GM18873 (cell line): ENCODE measurements around the gene NISCH.
"Not testable (repeated sequence)": the region's sequence is repeated elsewhere in the genome, so short reads cannot be mapped to it uniquely, and the experiment has no call there.

Source experiments
- ATAC-seq: cut with Tn5 transposase; IDR thresholded peaks from one replicate; pipeline ENCODE4 v1.9.1; 2021; ENCODE audit warnings: mild to moderate bottlenecking, moderate library complexity, moderate number of reproducible peaks; ENCODE audit not compliant: unreplicated experiment, low FRiP score

Gene NISCH

DNA sequence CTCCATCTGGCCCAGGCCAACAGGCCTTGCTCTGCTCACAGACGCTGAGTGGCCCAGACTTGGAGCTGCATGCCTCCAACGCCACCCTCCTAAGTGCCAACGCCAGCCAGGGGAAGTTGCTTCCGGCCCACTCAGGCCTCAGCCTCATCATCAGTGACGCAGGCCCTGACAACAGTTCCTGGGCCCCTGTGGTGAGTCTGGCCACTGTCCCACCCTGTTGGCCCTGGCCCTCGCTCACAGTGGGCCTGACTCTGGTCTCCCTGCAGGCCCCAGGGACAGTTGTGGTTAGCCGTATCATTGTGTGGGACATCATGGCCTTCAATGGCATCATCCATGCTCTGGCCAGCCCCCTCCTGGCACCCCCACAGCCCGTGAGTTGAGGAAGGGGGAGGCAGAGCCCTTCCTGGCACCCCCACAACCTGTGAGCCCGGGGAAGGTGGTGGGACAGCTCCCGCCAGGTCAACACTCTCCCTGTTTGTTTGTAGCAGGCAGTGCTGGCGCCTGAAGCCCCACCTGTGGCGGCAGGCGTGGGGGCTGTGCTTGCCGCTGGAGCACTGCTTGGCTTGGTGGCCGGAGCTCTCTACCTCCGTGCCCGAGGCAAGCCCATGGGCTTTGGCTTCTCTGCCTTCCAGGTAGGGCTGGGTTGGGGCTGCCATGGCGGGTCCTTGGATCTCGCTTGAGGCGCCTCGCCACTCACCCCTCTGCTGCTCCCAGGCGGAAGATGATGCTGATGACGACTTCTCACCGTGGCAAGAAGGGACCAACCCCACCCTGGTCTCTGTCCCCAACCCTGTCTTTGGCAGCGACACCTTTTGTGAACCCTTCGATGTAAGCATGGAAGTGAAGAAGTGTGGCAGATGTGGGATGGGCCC is 68.2 kb downstream of the NISCH start:
- no peak for ATAC-seq

DNA sequence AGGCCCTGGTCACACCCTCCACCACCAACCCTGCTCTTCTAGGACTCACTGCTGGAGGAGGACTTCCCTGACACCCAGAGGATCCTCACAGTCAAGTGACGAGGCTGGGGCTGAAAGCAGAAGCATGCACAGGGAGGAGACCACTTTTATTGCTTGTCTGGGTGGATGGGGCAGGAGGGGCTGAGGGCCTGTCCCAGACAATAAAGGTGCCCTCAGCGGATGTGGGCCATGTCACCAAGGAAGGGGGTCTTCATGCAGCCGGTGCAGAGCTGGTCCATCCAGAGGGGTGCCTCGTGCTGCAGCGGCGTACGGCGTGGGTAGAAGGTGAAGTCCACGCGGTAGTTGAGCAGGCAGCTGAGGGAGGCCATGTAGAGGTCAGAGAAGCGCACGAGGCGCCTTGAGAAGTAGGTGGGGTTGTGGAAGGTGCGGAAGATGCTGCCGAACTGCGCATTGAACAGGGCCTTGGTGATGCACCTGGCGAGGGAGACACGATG is 68.9 kb downstream of the NISCH start:
- no peak for ATAC-seq

DNA sequence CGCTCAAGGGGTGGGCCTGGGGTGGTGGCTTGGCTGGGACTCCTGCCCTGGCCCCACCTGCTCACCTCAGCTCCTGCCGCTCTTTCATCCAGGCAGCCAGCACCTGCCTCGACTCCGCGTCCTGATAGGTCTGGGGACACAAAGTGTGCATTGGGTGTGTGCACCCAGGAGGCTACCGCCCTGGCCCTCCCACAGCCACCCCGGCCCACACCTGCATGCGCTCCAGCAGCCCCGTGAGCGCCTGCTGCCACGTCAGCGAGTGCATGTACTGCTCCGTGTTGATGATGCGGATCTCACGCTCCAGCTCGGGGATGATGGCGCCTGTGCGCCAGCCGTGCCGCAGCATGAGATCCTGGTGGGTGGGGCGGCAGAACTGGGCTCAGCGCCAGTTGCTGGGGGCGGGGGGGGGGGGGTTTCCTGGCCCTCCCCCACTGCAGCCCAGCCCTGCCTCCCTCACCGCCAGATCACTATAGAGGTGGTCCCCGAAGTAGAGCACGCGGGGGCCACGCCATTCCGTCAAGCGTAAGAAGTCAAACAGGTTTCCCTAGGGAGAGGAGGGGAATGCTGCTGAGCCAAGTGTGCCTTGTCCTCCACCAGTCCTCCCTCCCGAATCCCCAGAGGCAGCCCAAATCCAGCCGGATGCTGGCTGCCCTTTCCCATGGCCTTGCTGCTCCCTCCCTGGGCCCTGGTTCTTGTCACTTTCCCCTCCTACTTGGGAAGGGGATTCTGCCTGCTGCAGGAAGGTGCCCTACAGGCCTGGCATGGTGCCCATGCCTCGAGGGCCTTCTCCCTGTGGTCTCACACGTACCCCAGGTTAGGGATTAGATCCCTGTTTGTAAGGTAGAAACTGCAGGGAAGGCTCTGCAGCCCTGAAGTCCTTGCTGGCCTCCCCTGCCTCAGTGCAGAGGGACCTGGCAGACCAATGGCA is 69.6 kb downstream of the NISCH start:
- ATAC-seq = no peak

DNA sequence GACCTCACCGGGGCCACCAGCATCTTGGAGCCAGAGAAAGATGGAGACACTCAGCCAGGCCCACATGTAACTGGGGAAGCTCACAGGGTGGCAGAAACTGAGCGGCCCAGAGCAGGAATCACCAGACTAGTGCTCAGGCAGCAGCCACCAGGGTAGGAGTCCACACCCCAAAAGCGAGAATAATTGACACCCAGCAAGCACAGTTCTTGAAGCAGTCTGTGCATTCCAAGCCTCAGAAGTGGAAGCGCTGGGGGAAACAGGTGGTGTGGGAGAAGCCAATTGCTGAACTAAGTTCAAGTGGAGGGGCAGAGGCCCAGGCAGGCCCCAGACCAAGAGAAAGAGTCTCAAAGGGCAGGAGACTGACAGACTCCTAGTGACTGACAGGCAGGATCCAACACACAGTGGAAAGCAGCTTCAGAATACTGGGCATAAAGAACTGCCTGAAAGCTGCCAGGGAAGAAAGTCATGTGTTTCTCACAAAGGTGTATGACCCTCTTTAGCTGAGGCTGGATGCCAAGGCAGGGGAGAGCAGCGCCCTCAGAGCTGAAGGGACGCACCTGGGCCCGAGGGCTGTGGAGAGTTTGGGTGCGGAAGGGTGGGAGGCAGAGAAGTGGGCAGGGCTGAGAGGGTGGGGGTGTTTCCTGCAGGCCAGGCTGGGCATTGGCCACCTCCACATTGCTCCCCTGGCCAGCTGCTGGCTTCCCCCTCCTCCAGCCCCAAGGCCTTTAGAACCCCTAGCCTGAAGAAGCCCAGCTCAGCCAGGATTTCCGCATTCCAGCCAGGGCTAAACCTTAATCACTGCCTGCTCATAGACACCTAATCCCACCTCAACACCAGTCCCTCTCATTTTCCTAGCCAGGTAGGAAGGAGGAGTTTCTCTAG is 70.5 kb downstream of the NISCH start:
- no peak for ATAC-seq

- not testable (repeated sequence) for ATAC-seq
These were observed 71.3 kb downstream of the NISCH start for GRCh38 chr3:52526671-52527038.

- ATAC-seq = no peak
These were observed 71.8 kb downstream of the NISCH start for GRCh38 chr3:52527039-52527731.

DNA sequence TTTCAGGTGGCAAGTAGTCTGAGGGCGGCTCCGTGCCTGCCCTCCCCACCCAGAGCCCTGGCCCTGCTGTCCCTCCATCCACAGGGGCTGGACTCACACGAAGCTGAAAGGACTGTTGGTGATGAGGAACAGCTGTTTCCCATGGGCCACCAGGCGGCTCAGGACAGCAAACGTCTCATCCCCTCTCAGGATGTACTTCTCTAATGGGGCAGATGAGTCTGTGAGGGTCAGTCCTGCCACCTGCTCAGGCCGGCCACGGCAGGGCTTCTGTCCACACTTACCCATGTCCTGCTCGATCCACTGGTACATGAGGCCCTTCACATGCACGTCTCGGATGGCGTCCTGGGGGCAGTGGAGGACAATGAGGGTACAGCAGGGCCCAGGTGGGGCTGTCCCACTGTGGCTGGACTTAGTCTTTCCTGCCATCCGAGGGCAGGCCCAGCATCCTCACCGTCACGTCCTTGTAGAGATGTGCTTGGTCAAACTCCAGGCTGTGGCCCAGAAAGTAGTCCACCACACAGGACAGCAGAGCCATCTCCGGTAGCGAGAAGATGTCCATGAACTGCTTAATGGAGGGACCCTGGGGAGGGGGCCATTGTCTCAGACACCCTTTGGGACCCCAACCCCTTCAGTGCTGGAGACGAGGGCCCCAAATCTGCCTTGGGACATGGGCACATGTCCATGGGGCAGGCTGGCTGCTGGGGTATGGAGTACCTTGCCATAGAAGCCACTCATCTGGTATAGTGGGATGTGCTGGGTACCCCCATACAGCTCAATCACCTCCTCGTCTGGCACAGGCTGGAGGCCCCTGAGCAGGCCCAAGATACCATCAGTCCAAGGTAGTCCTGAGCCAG is 72.6 kb downstream of the NISCH start:
- no peak for ATAC-seq

DNA sequence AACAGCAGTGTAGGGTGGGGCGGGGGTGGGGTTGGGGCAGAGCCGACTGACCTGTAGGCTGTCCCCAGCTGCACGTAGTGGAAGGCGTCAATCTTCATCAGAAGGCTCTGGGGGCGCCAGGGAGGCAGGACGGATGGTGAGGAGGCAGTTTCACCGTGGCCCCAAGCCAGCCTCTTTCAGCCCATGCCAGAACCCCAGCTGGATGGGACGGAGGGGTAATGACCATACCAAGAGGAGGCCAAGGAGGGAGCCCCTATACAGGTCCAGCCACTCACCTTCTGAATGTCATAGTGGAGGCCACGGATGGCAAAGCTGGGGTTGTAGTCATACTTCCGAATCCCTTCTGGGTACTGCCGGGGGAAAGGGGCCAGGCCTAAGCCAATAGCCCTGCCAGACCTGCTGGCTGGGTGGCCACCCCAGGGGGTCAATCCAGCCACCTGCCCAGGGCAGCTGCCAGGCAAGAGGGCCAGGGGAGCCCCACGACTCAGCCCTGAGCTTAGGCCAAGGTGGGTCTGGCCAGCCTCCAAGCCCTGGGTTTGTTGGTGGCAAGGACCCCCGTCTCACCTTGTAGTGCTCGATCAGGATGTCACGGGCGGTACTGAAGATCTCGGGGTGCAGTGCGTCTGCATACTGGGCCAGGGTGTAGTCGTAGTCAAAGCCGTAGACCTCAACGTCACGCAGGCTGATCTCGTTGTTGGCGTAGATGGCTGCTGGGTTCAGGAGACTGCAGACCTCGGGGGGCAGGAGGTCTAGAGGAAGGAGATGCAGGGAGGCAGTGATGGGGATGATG is 73.4 kb downstream of the NISCH start:
- ATAC-seq = no peak

DNA sequence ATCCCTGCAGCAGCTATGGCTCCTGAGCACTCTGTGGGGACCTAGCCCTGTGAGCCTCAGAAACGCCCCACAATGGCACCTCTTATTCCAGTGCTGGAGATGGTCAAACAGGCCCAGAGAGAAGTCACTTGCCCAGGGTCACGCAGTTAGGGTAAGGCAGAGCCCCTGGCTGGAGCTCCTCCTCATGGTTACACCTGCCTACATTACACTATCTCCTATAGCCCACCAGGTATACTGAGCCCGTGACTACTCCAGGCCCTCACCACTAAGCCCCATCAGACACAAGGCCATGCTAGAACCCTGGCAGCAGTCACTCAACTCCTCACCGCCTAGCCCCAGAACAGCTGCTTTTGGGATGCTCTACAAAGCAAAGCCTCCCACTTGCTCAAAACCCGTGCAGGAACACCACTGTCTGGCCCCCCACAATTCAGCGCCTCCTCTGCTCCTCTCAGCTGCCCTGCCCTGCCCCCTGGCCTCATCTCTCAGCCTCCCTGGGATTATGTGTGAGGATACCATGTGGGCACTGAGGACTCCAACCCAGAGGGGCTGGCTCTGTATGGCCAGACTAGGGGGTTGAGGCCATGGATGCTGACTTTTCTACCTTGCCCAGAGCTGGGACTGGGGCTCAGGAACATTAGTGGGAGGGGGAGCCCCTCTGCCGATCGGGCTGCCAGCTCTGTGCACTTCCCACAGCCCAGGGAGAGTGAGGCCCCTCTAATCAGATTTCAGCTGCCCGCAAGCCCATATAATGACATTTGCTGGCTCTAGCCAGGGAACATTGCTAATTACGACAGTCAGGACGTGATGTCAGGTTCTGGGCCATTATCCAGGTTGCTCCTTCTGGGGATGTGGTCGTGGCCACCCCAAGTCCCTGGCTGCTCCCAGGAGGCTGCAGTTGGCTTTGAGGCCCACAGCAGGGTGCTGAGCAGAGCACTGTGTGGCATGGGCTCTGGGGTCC is 74.3 kb downstream of the NISCH start:
- no peak for ATAC-seq

DNA sequence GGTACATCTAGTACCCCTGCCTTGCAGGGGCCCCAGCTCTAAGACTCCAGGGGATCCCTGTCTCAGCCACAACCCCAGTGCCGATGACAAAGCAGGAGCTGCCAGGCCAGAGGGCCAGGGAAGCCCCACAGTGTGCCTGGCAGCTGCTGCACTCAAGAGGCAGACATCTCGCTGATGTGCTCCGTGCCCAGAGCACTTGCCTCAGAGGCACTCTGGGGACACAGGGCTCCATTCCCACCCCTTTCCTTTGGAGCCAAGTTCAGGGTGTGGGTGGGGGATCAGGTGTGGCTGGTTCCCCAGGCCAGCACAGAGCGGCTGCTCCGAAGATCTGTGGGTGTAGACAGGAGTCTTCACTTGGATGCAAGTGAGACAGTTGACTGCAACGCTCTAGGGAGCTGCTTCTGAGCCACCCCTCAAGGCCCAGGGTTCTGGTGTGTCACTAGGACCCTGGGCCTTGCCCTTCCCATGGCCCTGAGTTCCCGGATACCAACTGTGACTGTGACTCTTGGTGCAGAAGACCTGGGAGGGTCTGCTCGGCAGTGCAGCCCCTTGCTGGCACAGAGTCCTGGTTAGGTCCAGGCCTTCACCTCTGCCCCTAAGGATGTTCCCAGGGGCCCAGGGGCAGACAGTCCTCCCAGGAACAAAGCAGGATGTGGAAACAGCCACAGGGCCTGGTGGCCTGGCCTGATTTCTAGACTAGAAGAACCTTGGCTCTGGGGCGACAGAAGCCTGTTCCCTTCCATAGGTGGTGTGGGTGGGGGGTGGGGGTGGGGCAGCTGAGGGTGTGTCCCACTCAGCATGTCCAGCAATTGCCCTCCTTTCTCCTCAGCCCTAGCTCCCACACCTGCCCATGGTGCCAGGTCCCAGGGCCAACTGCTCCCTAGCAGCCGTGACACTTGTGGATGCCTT is 75.8 kb downstream of the NISCH start:
- no peak for ATAC-seq

DNA sequence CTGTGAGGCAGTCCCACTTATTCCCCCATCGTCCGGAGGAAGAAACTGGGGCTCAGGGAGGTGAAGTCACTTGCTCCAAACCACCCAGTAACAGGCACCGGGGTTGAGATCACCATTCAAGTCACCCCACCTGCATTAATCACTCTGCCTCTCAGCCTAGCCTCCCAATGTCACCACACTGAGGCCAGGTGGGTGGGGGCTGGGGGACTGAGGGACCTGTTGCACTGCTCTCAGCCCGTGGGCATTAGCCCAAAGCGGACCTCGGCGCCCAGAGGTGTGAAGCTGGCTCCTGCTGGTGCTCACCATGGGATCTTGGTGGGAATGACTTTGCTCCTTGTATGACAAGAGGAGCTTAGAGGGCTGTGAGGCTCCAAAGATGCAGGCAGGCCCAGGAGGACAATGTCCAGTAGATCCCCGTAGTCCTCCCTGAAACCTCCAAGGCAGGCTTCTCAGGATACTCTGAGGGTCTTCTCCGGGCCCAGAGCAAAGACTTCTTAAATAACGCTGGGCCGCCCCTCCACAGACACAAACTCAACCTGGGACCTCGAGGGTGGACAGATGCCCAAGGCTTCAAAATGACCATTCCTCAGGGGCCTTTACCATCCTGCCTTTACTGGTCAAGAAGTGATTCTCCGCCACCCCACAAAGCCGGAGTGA is 76.6 kb downstream of the NISCH start:
- no peak for ATAC-seq

- no peak for ATAC-seq
These were observed 77.1 kb downstream of the NISCH start for GRCh38 chr3:52532517-52532837.

DNA sequence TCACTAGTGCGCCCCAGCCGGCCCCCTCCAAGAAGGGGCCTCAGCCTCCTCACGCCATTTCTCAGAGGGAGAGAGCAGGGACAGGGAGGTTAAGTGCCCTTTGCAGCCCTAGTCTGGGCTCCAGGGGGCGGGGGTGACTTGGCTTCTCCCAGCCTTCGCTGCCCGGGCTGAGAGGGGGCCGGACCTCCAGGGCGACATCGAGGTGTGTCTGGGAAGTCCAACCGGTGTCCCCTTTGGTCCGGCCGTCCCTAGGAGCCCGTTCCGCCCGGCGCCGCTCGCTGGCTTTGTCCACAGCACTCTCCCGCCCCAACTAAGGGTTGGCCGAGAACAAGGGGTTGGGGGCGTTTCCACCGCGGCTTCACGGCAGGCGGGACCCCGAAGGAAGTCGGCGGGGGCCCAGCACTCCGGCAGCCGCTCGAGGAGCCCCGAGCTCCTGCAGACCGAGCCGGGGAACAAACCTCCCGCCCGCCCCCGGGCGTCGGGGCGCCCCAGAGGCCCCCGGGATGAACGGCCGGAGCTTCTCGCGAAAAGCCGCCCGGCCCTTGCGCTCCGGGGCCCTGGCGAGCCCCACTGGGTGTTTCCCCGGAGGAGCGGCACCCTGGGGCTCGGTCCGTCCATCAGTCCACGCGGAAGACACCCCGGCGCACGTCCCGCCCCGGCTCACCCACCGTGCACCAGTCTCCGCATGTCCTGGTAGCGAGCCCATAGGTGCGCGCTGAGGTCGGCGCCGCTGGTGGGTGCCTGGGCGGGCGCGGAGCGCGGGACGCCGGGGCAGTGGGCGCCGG is 77.6 kb downstream of the NISCH start:
- ATAC-seq = no peak

DNA sequence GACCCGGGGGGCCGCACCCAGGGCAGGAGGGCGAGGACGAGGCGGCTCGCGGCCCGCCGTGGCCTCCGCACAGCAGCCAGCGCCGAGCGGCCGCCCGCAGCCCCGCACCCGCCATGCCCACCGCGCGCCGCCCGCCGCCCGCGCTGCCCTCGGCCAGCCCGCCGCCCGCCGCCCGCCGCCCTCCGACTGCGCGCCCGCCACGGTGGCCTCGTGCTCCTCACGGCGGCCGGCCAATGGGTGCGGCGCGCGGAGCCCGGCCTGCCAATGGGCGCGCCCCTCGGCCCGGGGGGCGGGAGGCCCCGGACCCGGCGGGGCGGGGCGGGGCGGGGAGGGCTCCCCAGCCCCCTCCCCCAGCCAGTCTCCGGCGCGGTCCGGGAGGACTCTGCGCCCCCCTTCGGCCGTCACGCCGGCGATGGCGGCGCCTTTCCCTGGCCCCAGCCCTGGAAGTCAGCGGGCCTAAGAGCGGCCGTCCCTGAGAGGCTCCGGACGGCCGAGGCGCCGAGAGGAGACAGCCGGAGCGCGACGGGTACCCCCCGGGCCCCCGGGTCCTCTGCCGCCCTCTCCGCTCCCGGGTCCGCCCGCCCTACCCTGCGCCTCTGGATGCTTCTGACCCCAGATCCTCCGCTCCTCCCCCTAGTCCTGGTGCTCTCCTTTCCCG is 78.3 kb downstream of the NISCH start, which contains the start of gene NT5DC2:
NT5DC2 (minus strand) TSS at position 235 of the 658 bp plus-strand sequence; CDS start at position 115, 120 bp downstream.
- no peak for ATAC-seq
